NCI-H1694 treated with DMSO at 0.1 percent for 48 hours (cell line): ENCODE measurements around the gene COG5.

Source experiments
- DNase-seq: peaks from one replicate; lab custom pipeline; 2025; lab: John Stamatoyannopoulos, UW

The COG5 gene

DNA sequence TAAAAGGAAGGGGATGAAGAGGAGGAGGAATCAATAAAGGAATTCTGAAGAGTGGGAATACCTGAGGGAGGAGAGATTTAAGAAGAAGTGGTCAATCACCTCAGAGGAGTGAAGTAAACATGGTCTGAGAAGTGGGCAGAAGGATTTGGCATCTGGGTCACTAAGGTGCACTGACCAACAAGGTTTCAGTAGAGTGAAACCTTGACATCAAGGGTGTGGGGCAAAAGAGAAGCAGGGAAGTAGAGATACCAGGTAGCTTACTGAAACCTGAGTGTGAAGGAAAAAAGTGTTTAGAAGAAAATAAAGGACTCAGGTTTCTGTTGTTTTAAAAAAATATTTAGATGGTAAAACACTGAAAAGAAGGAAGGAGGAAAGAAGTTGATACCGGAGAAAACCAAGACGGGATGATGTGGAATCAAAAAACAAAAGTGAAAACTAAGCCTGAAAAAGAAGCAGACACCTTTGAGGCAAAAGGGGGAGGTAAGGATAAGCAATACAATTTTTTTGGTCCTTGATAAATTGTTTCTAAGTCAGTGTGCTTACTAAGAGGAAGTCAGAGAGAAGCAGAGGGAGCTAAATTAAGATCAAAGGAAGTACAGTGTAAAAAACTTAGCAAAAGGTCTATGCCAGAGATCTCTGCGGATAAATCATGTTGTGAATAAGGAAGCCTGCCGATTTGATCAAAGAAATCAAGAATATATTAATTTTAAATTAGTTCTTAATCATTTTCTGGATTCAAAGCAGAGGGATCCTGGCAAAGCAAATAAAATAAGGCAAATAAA is 231.0 kb downstream of the COG5 start:
- DNase-seq, result no peak

GRCh38 chr7:107330478-107330877 is 233.2 kb downstream of the COG5 start:
- no peak for DNase-seq

DNA sequence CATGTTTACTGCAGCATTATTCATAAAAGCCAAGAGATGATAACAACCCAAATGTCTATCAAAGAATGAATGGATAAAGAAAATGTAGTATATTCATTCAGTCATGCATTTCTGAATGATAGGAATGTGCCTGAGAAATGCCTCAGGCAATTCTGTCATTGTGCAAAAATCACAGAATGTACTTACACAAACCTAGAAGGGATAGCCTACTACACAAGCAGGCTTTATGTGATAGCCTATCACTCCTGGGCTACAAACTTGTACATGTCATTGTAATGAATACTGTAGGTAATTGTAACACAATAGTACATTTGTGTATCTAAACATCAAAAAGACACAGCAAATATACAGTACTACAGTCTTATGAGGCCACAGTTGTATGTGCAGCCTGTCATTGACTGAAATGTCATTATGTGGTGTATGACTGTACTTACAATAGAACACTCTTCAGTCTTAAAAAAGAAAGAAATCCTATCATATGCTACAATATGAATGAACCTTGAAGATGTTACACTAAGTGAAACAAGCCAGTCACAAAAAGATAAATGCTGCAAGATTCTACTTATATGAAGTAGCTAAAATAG is 235.6 kb downstream of the COG5 start:
- DNase-seq, result no peak

DNA sequence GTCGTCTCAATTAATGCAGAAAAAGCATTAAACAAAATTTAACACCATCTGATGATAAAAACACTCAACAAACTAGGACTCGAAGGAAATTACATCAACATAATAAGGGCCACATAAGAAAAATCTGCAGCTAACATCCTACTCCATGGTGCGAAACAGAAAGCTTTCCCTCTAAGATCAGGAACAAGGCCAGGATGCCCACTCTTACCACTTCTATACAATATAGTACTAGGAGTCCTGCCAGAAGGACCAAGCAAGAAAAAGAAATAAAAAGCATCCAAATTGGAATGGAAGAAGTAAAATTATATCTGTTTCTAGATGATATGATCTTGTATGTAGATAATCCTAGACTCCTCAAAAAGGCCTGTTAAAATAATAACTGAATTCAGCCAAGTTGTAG is 237.7 kb downstream of the COG5 start:
- DNase-seq, result no peak

DNA sequence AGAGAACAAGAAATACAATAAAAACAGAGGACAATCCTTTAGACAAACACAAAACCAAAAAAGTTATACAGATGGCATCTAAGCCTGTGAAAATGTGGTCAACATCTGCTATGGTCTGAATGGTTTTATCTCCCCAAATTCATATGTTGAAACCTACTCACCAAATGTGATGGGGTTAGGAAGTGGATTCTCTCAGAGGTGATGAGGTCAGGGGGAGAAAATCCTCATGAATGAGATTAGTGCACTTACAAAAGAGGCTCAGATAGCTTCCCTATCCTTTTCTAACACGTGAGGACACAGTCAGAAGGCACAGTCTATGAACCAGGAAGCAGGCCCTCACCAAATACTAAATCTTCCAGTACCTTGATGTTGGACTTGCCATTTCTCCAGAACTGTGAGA is 241.7 kb downstream of the COG5 start:
- no peak for DNase-seq

DNA sequence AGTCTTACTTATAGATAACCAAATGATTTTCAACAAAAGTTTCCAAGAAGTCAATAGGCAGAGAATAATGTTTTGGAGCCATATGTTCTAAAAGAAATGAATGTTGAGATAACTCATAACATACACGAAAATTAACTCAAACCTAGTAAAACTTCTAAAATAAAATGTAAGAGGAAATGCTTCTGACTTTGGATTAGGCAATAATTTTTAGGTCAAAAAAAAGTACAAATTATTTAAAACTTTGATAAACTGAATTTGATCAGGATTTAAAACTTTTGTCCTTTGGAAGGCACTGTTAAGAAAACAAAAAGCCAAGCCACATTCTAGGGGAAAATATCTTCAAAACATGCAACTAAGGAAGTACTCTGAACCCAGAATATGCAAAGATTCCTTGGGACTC is 242.1 kb downstream of the COG5 start:
- no peak for DNase-seq

GRCh38 chr7:107319724-107320228 is 243.9 kb downstream of the COG5 start:
- no peak for DNase-seq

DNA sequence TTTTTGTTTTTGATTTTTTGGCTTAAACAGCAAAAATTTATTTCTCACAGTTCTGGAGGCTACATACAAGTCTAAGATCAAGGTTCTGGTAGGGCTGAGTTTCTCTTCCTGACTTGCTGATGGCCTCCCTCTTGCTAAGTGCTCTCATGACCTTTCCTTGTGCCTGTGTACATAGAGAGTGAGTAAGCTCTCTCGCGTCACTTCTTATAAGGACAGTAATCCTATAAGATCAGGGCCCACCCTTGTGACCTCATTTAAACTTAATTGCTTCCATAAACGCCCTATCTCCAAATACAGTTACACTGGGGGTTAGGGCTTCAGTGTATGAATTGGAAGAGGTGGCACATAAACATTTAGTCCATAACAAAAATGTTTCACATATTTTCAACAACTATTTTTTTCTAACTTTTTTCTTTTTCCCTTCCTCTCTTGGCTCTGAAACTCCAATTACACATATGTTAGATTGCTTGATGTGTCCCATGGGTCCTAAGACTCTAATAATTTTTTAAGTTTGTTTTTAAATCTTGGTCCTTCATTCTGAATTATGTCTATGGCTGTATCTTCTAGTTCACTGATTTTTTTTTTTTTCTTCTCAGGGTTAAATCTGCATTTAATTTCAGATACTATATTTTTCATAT is 245.1 kb downstream of the COG5 start:
- DNase-seq, result no peak

GRCh38 chr7:107315716-107316220 is 248.0 kb downstream of the COG5 start:
- DNase-seq, result no peak

GRCh38 chr7:107313355-107313754 is 250.4 kb downstream of the COG5 start:
- no peak for DNase-seq

- DNase-seq, result no peak
Measured at GRCh38 chr7:107312418-107312817, 251.3 kb downstream of the COG5 start.

- DNase-seq, result no peak
Measured at GRCh38 chr7:107309296-107309695, 254.4 kb downstream of the COG5 start.

DNA sequence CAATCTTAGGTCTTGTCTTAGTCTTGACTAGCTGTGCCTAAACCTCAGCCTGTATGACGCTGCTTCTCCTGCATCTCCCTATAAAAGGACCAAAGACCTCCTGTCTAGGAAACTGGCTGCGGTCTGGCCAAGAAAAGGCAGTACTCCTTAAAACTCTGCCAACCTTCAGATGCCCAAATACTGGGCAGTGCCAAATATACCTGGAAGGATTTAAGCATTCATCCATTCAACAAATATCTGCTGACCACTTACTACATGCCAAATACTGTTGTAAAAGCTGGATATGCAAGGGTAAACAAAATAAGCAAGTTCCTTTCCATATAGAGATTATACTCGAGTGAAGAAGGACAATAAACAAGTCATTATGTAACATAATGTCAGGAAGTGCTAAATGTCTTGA is 259.1 kb downstream of the COG5 start:
- DNase-seq, result no peak

- DNase-seq, result no peak
Measured at GRCh38 chr7:107304063-107304462, 259.7 kb downstream of the COG5 start.

DNA sequence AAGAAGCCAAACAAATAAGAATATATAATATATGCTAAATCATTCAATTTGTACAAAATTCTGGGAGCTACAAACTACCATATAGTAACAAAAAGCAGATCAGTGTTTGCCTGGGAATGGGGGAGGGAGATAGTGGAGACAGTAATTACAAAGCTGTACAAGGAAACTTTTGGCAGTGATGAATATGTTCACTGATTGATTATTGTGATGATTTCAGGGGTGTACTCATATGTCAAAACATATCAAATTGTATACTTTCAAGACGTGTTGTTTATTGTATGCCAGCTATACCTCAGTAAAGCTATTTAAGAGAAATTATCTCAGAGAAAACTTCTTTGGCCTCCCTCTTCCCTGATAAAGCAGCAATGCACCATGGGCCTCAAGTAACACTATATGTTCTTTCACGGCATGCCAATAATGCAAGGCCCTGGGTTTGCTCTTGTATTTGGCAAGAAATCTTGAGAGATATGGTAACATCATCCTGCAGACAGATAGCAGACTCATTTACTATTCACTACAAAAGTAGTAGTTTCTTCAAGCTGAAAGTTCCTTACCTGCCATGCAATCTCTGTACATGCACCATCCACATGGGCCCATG is 261.4 kb downstream of the COG5 start:
- no peak for DNase-seq

- no peak for DNase-seq
Measured at GRCh38 chr7:107294182-107294581, 269.5 kb downstream of the COG5 start.

DNA sequence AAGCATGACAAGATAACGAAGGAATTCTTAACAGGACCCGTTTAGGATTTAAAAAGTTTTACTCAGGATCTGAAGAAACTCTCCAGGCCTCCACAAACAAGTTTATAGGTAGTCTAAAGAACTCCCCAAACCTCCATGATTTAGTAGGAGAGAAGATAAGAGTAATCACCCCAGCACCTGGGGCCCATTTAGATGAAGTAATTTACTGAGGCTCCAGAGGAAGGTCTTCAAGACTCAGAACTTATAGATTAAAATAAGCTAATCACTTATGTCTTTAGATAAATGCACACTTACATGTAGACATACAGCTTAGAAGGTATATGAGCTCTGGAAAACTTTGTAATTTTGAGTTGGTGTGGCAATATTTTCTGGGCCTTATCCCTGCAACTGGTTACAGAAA is 271.1 kb downstream of the COG5 start:
- DNase-seq, result no peak

DNA sequence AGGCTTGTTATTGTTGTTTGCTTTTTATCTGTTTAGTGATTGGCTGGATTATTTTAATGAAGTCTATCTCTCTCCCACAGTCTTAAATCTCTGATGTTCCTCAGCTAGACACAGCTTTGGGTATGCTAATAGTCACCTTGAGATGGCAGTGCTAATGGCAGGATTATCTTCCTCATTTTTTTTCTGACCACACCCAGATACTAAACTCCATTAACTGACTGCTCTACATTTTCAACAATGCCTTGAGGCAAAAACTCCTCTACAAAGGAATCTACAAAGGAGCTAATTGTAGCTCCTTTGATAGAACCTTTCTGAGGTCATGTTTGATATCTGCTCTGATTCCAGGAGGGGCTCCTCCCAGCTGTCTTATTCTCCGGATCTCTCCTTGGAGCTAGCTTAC is 272.3 kb downstream of the COG5 start:
- DNase-seq, result no peak

DNA sequence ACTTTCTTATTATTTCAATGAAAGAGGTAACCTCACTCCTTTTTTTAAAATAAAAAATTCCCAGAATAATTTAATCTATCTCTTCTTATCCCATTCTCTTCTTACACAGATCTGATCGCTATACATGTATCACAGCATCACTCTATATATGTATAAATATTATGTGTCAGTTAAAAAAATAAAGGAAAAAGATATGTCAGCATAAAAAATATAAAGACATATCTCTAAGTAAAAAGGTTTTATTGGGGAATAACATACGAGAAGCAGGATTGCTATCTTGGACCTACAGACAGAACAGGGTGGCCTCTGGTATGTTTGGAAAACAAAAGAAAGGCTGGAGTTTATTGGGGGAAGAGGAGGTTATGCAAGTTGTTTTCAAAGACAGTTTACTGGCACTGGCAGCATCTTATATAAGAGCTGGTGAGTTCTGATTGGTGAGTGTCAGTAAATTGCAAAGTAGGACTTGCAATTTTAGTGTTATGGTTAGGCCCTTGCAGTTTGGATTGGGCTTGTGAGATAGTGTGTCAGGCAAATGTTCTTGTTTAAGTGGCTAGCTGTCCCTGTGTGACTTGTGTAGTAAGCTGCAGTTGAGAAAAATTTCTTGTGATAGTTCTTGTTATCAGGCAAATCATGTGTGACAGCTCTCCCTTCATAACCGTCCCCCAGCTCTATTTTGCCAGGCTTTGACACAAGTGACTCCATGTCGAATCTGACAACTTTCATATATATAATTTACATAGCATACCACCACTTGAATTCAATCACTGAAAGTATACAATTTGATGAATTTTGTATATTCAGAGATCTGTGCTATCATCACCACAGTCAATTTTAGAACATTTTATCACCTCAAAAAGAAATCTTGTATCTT is 276.7 kb downstream of the COG5 start:
- DNase-seq, result no peak

GRCh38 chr7:107284911-107285479 is 278.7 kb downstream of the COG5 start:
- DNase-seq, result no peak

DNA sequence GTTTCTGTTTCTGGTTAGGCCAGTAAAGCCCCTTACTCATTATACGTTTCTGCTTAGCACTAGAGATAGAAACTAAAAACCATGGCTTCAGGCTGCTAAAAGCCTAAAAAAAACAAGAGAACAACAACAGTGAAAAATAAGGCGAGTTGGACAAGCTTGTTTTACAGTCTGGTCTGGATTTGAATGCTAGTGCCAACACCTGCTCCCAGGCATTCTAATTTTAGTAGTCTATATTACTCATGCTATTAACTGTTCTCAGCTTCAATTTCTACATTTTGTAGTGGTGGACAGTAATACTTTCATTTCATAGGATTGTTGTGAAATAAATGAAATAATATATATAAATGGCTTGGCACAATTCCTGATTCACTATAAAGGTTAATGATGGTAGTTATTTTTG is 286.4 kb downstream of the COG5 start:
- peak; percentile 7 for DNase-seq
